ENCODE results near the gene TMEM182.

- TF ChIP-seq CTCF (IDR thresholded peaks at IDR 0.05) (peak; percentile 38 to 84 (median 56)), POLR2A (IDR thresholded peaks at IDR 0.05) (no peak)
Observed at GRCh38 chr2:102753563-102754159, 8.2 kb upstream of the TMEM182 start.
